Measurements from ENCODE around the gene OSBPL10. TPM values are rescaled to one million over a fixed set of nuclear protein-coding genes. Genes with fewer than 3 reads are reported as not detected.

Gene OSBPL10
- total RNA-seq, 2 donors from 2014 or later = 4.2 to 8.2 TPM

DNA sequence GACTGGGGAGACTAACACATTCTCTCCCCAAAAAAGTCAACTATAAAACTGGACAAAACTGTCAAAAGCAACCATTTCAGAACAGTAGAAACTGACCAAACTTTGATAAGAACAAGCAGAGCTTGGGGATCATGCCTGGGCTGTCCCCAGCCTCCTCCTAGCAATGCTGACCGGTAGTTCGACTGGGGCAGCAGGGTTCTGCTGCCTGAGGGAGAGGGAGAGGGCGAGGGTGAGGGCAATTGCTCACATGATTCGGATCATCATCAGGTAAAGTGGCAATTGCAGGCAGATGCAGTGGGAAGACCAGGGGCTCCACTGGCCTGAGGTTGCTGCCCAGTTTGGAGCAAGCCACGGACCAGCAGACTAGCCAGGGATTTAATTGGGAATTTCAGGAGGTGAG is 88.6 kb downstream of the OSBPL10 start:
- DNase-seq (ENCODE audit: low spot score) = no peak
- H3K9me3 ChIP-seq = no peaks in the 10 kb centered on the region
- no peak overlapping the region for H3K27ac ChIP-seq
- no peaks in the 10 kb centered on the region for H3K27me3 ChIP-seq
- H3K36me3 ChIP-seq = no peaks in the 10 kb centered on the region
- H3K4me1 ChIP-seq = no peaks in the 10 kb centered on the region
- no peak overlapping the region for H3K4me3 ChIP-seq
- TF ChIP-seq, protein P1, sequence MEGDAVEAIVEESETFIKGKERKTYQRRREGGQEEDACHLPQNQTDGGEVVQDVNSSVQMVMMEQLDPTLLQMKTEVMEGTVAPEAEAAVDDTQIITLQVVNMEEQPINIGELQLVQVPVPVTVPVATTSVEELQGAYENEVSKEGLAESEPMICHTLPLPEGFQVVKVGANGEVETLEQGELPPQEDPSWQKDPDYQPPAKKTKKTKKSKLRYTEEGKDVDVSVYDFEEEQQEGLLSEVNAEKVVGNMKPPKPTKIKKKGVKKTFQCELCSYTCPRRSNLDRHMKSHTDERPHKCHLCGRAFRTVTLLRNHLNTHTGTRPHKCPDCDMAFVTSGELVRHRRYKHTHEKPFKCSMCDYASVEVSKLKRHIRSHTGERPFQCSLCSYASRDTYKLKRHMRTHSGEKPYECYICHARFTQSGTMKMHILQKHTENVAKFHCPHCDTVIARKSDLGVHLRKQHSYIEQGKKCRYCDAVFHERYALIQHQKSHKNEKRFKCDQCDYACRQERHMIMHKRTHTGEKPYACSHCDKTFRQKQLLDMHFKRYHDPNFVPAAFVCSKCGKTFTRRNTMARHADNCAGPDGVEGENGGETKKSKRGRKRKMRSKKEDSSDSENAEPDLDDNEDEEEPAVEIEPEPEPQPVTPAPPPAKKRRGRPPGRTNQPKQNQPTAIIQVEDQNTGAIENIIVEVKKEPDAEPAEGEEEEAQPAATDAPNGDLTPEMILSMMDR (IDR thresholded peaks at IDR 0.05) = no peak

DNA sequence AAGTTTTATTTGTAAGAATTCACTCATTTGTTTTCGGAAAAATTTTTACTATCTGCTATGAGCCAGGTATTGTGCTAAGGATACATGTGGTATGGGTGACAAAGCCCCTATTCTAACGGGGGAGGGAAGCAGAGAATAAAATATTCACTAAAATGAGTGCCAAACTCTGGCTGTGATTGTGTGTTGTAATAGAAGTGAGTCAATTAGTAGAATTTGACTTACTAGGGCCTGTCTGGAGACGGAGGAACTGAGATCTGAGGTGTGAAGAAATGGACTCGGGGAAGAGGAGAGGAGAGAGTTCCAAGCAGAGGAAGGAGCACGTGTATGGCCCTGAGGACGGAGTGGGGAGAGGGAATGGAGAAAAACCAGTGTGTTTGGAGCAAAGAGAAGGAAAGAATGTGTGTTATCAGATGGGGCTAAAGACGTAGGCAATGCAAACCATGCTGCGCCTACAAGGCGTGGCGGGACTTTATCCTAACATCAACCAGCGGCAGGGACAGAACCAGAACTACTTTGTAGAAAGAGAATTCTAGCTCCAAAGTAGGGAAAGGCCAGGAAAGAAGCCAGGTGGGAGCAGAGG is 89.1 kb downstream of the OSBPL10 start:
- TF ChIP-seq, protein P1 (IDR thresholded peaks at IDR 0.05) = no peak
- no peak overlapping the region for H3K27ac ChIP-seq
- H3K36me3 ChIP-seq = no peaks in the 10 kb centered on the region
- H3K4me3 ChIP-seq = no peak overlapping the region
- H3K4me1 ChIP-seq = no peaks in the 10 kb centered on the region
- DNase-seq (ENCODE audit: low spot score) = no peak
- no peaks in the 10 kb centered on the region for H3K9me3 ChIP-seq
- no peaks in the 10 kb centered on the region for H3K27me3 ChIP-seq

DNA sequence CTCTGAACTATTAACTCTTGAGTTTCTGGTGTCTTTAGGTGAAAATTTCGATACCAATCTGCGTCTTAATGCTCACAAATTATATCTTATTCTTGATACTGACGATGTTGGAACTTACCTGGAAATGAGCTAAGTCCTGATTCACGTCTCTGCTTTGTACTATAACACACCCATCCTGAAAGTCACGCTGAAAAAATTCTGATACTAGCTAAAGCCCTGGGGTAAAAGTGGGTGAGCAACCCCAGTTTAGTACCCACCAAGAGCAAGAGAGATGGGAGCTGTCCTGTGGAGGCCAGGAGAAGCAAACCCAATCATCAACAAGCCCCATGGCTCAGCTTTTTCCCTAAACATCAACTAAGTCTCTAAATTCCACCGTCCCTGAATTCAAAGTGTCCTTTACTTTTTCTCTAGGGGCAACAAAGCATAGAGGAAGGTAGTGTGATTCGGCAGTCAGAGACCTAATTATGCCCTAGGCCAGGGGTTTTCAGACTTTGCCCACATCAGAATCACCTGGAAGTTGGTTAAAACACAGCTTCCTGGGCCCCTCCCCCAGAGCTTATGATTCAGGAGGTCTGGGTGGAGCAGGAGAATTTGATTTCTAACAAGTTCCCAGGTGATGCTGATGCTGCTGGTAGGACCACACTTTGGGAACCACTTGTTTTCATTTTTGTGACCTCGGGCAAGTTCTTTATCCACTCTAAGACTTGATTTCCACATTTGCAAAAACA is 90.2 kb downstream of the OSBPL10 start:
- H3K36me3 ChIP-seq = no peaks in the 10 kb centered on the region
- H3K27me3 ChIP-seq = no peaks in the 10 kb centered on the region
- DNase-seq (ENCODE audit: low spot score) = no peak
- no peaks in the 10 kb centered on the region for H3K4me1 ChIP-seq
- H3K9me3 ChIP-seq = no peaks in the 10 kb centered on the region
- H3K4me3 ChIP-seq = no peak overlapping the region
- no peak overlapping the region for H3K27ac ChIP-seq
- TF ChIP-seq, protein P1 (IDR thresholded peaks at IDR 0.05) = no peak

DNA sequence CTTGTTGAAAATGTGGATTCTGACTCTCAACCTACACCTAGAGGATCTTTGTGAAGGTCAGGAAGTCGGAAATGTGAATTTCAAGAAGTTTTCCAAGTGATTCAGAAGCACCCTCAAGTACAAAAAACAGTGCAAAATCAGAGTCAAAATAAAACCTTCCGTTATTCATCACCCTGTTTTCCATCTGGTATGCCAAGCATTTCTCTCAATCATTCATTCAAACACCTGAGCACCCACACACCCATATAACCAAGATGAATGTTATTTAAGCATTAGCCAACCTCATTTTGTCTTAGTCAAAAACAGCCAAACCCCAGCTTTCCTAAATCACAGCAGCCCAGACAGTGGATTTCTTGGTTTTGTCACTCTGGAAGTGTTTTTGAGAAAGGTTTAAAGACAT is 91.1 kb downstream of the OSBPL10 start:
- no peak overlapping the region for H3K27ac ChIP-seq
- no peak overlapping the region for H3K4me3 ChIP-seq
- H3K27me3 ChIP-seq = no peaks in the 10 kb centered on the region
- no peak for DNase-seq (ENCODE audit: low spot score)
- H3K36me3 ChIP-seq = no peaks in the 10 kb centered on the region
- no peaks in the 10 kb centered on the region for H3K4me1 ChIP-seq
- TF ChIP-seq, protein P1 (IDR thresholded peaks at IDR 0.05) = no peak
- no peaks in the 10 kb centered on the region for H3K9me3 ChIP-seq

DNA sequence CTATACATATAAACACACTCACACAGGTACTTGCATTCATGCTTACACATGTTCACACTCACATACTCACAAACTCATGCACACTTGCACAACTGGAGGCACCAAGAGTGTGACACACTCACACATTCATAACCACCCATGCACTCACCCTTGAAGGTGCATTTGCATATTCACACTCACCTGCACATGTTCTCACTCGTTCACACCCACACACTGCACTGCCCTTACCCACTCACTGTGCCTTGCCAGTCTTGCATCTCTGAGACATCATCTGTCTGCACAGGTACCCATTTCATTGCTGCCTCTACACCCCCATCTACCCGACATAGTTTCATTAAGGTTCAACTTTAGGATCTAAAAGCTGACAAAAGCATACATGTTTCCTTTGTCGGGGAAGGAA is 95.8 kb downstream of the OSBPL10 start:
- TF ChIP-seq, protein P1 (IDR thresholded peaks at IDR 0.05) = no peak
- H3K4me1 ChIP-seq = no peaks in the 10 kb centered on the region
- no peak for DNase-seq (ENCODE audit: low spot score)

More for the DNA sequence above, 95.8 kb downstream of the OSBPL10 start:
- no peak overlapping the region for H3K27ac ChIP-seq
- no peaks in the 10 kb centered on the region for H3K27me3 ChIP-seq
- H3K36me3 ChIP-seq = no peaks in the 10 kb centered on the region
- H3K9me3 ChIP-seq = no peaks in the 10 kb centered on the region
- H3K4me3 ChIP-seq = no peak overlapping the region

Measured in right atrium auricular region (tissue), 2 donors.